Neural cell (in vitro differentiated cells): ENCODE results near the gene TRAF3.

Source experiments
- CTCF ChIP-seq: fragments of 450-650 bp; IDR thresholded peaks from 2 replicates; pipeline ENCODE4 v1.5.1; 2014; ENCODE audit warnings: antibody characterized with exemption, mild to moderate bottlenecking, moderate library complexity; ENCODE audit not compliant: poor library complexity, severe bottlenecking
- TAF1 ChIP-seq: IDR thresholded peaks from 2 replicates; pipeline ENCODE4 v1.6.1; 2012; ENCODE audit warnings: low read depth

- TF ChIP-seq TAF1 (no peak), CTCF (no peak)
Measured at GRCh38 chr14:102789349-102789748, 12.1 kb downstream of the TRAF3 start.
